LNCAP (cell line): ENCODE measurements around the gene MLC1.

ENCODE experiments used
- TF ChIP-seq, protein P1 (sequence below): fragments of 450-650 bp; IDR thresholded peaks from 2 replicates; pipeline ENCODE4 v1.5.1; 2017; ENCODE audit warnings: mild to moderate bottlenecking

MLC1 gene

DNA sequence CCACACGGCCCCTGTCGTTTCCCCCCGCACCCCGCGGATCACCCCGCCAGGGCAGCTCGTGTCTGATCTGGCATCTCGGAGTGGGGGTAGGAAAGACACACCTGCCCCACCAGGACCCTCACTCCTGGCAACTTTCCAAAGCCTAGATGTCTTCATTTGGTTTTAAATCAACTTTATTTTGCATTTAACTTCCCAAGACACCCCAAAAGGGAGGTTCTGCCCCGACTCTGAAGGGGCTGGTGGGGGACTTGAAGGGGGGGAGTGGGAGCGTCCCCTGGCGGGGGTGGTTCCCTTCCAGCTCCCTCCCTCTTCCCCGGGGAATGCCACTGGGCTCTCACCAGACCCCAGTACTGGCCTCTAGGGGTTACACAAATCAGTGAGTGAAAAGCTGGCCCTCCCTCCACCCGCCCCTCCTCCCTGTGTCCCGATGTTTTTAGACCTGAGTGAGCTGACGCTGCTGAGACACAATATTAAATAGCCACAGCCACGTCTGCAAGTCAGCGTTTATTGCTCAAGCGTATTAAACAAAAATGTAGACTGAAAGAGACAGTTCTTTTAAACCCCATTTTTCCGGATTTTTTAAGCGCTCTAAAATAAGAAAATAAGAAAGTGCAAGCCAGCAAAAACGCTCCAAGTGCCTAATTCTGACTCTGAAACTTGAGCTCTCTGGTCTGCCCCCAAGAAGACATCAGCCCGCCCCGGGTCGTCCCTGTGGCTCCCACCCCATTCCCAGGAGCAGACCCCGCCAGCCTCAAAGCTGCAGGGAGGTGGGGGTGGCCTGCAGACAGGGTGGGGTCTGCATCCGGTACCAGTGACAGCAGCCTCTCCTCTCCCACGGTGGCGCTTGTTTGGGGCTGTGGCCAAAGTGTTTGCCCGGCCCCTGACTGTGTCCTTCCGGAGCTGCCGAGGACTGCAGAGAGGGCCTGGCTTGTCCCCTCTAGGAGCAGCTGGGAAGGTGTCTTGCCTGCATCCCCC, 26.0 kb downstream of the MLC1 start:
- TF ChIP-seq, protein P1, sequence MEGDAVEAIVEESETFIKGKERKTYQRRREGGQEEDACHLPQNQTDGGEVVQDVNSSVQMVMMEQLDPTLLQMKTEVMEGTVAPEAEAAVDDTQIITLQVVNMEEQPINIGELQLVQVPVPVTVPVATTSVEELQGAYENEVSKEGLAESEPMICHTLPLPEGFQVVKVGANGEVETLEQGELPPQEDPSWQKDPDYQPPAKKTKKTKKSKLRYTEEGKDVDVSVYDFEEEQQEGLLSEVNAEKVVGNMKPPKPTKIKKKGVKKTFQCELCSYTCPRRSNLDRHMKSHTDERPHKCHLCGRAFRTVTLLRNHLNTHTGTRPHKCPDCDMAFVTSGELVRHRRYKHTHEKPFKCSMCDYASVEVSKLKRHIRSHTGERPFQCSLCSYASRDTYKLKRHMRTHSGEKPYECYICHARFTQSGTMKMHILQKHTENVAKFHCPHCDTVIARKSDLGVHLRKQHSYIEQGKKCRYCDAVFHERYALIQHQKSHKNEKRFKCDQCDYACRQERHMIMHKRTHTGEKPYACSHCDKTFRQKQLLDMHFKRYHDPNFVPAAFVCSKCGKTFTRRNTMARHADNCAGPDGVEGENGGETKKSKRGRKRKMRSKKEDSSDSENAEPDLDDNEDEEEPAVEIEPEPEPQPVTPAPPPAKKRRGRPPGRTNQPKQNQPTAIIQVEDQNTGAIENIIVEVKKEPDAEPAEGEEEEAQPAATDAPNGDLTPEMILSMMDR: no peak

DNA sequence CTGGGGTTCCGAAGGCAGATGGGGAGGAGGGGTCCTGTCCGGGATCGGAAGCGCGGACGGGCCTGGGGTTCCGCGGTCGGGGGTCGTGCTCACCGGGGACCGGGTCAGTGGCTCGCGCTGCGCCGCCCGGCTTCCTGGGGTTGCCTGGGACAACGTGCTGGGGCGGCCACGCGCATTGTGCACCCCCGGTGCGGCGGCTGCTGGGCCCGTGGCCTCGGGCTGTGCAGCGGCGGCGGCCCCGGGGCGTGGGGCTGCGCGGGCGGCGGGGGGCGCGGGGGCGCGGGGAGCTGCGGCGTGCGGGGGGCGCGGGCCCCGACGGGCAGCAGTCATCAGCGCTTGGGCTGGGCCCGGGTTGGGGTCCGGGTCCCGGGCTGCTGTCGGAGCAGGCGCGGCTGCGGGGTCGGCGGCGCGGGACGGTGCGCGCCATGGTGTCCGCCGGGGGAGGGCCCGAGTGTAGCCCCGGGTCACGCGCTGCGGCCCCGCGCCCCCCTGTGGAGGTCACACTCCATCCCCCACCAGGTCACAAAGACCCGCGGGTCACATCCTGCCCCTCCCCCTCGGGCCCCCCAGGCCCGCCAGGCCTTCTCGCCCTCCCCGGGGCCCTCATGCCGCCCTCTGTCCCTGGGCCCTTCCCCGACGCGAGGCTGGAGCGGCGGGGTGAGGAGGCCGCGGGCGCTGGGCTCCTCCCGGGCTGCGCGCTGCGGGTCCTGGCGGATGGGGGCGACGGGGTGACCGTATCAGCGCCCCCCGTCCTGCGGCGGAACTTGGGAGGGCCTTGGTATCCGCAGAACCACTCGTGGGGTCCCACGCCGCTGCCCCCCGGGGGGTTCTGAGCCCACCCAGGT, 26.9 kb downstream of the MLC1 start, which contains the start of gene TTLL8:
TTLL8 (minus strand) TSS at position 238 of the 845 bp plus-strand sequence.
- TF ChIP-seq, protein P1: no peak

DNA sequence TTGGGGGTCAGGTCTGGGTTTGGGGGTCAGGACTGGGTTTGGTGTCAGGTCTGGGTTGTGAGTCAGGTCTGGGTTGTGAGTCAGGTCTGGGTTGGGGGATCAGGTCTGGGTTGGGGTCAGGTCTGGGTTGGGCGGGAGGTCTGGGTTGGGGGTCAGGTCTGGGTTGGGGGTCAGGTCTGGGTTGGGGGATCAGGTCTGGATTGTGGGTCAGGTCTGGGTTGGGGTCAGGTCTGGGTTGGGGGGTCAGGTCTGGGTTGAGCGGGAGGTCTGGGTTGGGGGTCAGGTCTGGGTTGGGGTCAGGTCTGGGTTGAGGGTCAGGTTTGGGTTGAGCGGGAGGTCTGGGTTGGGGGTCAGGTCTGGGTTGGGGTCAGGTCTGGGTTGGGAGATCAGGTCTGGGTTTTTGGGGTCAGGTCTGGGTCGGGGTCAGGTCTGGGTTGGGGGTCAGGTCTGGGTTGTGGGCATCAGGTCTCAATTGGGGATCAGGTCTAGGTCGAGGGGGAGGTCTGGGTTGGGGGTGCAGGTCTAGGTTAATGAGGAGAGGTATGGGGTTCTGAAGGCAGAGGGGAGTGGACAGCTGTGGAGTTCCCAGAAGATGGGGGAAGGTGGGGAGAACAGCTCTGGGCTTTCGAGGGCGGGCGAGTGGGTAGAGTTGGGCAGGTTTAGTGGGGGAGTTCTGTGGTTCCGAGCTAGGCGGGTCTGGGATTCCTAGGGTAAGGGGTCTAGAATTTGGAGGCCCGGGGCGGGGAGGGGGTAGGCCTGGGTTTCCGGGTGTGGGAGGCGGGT, 27.8 kb downstream of the MLC1 start:
- TF ChIP-seq, protein P1: no peak

DNA sequence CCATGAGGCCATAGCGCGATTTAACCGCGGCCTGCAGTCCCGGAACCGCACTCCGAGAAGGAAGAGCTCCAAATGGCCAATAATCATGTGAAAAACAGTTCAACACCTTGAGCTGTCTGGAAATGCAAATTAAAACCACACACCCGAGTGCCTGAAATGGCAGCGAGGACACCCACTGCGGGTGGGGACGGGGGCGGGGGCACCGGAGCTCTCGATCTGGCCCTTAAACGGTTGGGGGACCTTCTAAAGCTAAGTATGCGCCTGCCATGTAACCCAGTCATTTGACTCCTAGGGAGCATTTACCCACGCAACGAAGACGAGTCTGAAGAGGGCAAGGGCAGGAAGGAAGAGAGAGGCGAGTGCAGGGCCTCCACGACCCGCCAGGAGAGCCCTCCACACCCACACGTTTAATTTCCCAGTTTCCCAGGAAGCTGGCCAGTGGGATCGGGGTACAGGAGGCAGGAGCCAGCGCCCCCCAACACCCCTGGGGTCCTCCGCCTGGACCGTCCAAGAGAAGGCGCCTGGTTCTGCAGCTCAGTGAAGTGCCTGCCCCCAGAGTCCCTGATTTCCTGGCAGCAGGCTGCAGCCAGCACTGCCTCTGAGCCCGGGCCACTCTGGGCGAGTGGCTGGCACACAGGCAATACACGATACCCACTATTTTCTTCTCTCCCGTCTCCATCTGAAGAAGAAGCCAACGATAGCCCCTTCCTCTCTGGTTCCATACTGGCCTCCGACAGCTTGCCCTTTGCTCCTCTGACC, 28.8 kb downstream of the MLC1 start:
- TF ChIP-seq, protein P1: no peak

DNA sequence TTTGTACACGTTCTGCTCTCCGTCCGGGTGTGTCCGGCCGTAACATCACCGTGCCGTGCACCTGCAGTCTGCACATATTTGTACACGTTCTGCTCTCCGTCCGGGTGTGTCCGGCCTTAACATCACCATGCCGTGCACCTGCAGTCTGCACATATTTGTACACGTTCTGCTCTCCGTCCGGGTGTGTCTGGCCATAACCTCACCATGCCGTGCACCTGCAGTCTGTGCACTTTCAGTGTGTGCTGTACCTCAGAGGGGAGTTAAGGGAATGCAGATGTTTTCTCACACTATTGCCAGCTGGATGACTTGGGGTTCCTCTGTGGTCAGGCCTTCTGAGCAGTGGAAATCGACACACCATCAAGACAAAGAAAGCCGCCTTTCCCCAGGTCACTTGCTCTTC, 31.4 kb downstream of the MLC1 start:
- TF ChIP-seq, protein P1: no peak

DNA sequence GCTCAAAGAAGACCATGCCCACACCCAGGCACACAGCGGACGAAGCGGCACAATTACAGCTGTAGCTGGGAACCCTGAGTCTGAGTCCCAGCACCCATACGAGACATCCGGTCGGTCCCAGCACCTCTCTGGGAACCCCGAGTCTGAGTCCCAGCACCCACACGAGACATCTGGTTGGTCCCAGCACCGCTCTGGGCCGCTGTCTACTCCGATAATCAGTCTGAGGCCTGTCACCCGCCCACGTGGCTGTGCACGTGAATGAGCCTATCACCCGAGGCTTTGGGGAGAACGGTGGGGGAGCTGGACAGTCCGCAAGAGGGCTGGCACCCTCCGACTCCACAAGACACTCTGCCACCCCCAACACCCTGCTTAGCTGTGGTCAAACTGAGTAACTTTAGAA, 33.3 kb downstream of the MLC1 start:
- TF ChIP-seq, protein P1: no peak
